GM18499 (cell line): ENCODE data around the gene GLG1.

Source experiments
- ATAC-seq: cut with Tn5 transposase; IDR thresholded peaks from one replicate; pipeline ENCODE4 v1.9.1; 2021; ENCODE audit warnings: moderate number of reproducible peaks; ENCODE audit not compliant: insufficient read depth, unreplicated experiment

GLG1 gene

GRCh38 chr16:74611721-74612120 is 4.8 kb upstream of the GLG1 start:
- no peak for ATAC-seq

- no peak for ATAC-seq
Observed at GRCh38 chr16:74608944-74609343, 2.0 kb upstream of the GLG1 start.

- no peak for ATAC-seq
Observed at GRCh38 chr16:74608381-74608780, 1.5 kb upstream of the GLG1 start.

GRCh38 chr16:74607962-74608356 is 1.0 kb upstream of the GLG1 start:
- ATAC-seq: no peak

- peak; percentile 19 for ATAC-seq
Observed at GRCh38 chr16:74607310-74607961, 522 bp upstream of the GLG1 start.

GRCh38 chr16:74605746-74606520 is 981 bp downstream of the GLG1 start:
- ATAC-seq: no peak

GRCh38 chr16:74605332-74605731 is 1.6 kb downstream of the GLG1 start:
- no peak for ATAC-seq

- no peak for ATAC-seq
Observed at GRCh38 chr16:74603848-74604247, 3.1 kb downstream of the GLG1 start.

GRCh38 chr16:74601126-74601871 is 5.6 kb downstream of the GLG1 start:
- peak; percentile 59 for ATAC-seq

- ATAC-seq: no peak
Observed at GRCh38 chr16:74596586-74596985, 10.3 kb downstream of the GLG1 start.

- ATAC-seq: no peak
Observed at GRCh38 chr16:74592847-74593246, 14.1 kb downstream of the GLG1 start.

GRCh38 chr16:74591876-74592650 is 14.9 kb downstream of the GLG1 start:
- ATAC-seq: no peak

GRCh38 chr16:74586948-74587347 is 20.0 kb downstream of the GLG1 start:
- ATAC-seq: no peak

- ATAC-seq: no peak
Observed at GRCh38 chr16:74585846-74586443, 21.0 kb downstream of the GLG1 start.

GRCh38 chr16:74583926-74584666 is 22.8 kb downstream of the GLG1 start:
- no peak for ATAC-seq

- no peak for ATAC-seq
Observed at GRCh38 chr16:74582970-74583369, 23.9 kb downstream of the GLG1 start.

- ATAC-seq: no peak
Observed at GRCh38 chr16:74580833-74581232, 26.1 kb downstream of the GLG1 start.

GRCh38 chr16:74578838-74579237 is 28.1 kb downstream of the GLG1 start:
- no peak for ATAC-seq

GRCh38 chr16:74578433-74578832 is 28.5 kb downstream of the GLG1 start:
- ATAC-seq: no peak
